ENCODE data around the gene CCDC120.

GRCh38 chrX:49075347-49075746, 16.5 kb downstream of the CCDC120 start:
- TF ChIP-seq POLR2A (IDR thresholded peaks at IDR 0.05), result no peak
- no peak for TF ChIP-seq CTCF (IDR thresholded peaks at IDR 0.05)
- no peak for TF ChIP-seq POLR2AphosphoS5 (IDR thresholded peaks at IDR 0.05; ENCODE audit: insufficient read depth in 1 of 2, low read depth in 1 of 2)
